ENCODE data around the gene UBE2U. TPM values are rescaled to one million over a fixed set of nuclear protein-coding genes. Genes with fewer than 3 reads are reported as not detected.

The UBE2U gene
- total RNA-seq, 1 experiment from 2014 or later = not detected

- intact Hi-C loops (cut with micrococcal nuclease; ENCODE audit: unreplicated experiment) = no loop called here
- no peak for TF ChIP-seq CTCF (IDR thresholded peaks at IDR 0.05; ENCODE audit: unreplicated experiment)
- Mint-ChIP-seq H3K4me1 (ENCODE audit: low read depth, unreplicated experiment) (peaks cover 8% of the 10 kb centered on the region), H3K36me3 (ENCODE audit: insufficient read depth, unreplicated experiment) (no peaks in the 10 kb centered on the region), H3K4me3 (ENCODE audit: low read depth, unreplicated experiment) (no peak overlapping the region), H3K9me3 (ENCODE audit: low read depth, unreplicated experiment) (no peaks in the 10 kb centered on the region), H3K27ac (ENCODE audit: unreplicated experiment) (no peak overlapping the region), H3K27me3 (ENCODE audit: unreplicated experiment) (no peaks in the 10 kb centered on the region)
- no peak for DNase-seq
- CTCF ChIA-PET = no interaction called here
- no TSS peak for BruUV-seq (replicated peaks)
Measured at GRCh38 chr1:64162804-64163203, 40.6 kb upstream of the UBE2U start.

- H3K27me3 Mint-ChIP-seq (ENCODE audit: unreplicated experiment) = no peaks in the 10 kb centered on the region
- no peak for TF ChIP-seq CTCF (IDR thresholded peaks at IDR 0.05; ENCODE audit: unreplicated experiment)
- CTCF ChIA-PET = interaction anchor here (1.0 kb wide), 1 partner anchor 80 kb away, joined by 4 read pairs; no protein-coding TSS in a partner anchor
- no peaks in the 10 kb centered on the region for H3K36me3 Mint-ChIP-seq (ENCODE audit: insufficient read depth, unreplicated experiment)
- no peak for DNase-seq
- intact Hi-C loops (cut with micrococcal nuclease; ENCODE audit: unreplicated experiment) = no loop called here
- H3K27ac Mint-ChIP-seq (ENCODE audit: unreplicated experiment) = peak overlapping the region; percentile 1
- H3K9me3 Mint-ChIP-seq (ENCODE audit: low read depth, unreplicated experiment) = no peaks in the 10 kb centered on the region
- BruUV-seq (replicated peaks) = no TSS peak
- H3K4me1 Mint-ChIP-seq (ENCODE audit: low read depth, unreplicated experiment) = peaks cover 8% of the 10 kb centered on the region
- H3K4me3 Mint-ChIP-seq (ENCODE audit: low read depth, unreplicated experiment) = no peak overlapping the region
Measured at GRCh38 chr1:64163431-64163830, 40.0 kb upstream of the UBE2U start.

GRCh38 chr1:64163970-64164369 lies 39.5 kb upstream of the UBE2U start:
- H3K36me3 Mint-ChIP-seq (ENCODE audit: insufficient read depth, unreplicated experiment) = peaks cover under 1% of the 10 kb centered on the region
- CTCF ChIA-PET = interaction anchor here (0.8 to 1.0 kb wide), 2 partner anchors 79 to 243 kb away, joined by 4 read pairs; no protein-coding TSS in a partner anchor
- peaks cover 8% of the 10 kb centered on the region for H3K4me1 Mint-ChIP-seq (ENCODE audit: low read depth, unreplicated experiment)
- peak; percentile 32 for TF ChIP-seq CTCF (IDR thresholded peaks at IDR 0.05; ENCODE audit: unreplicated experiment)
- no peak overlapping the region for H3K4me3 Mint-ChIP-seq (ENCODE audit: low read depth, unreplicated experiment)
- intact Hi-C loops (cut with micrococcal nuclease; ENCODE audit: unreplicated experiment) = no loop called here
- no peak for DNase-seq
- peaks cover under 1% of the 10 kb centered on the region for H3K9me3 Mint-ChIP-seq (ENCODE audit: low read depth, unreplicated experiment)
- H3K27ac Mint-ChIP-seq (ENCODE audit: unreplicated experiment) = peak overlapping the region; percentile 1
- no peaks in the 10 kb centered on the region for H3K27me3 Mint-ChIP-seq (ENCODE audit: unreplicated experiment)
- BruUV-seq (replicated peaks) = no TSS peak

- BruUV-seq (replicated peaks) = no TSS peak
Measured at GRCh38 chr1:64166629-64167028, 36.8 kb upstream of the UBE2U start.

More at GRCh38 chr1:64166629-64167028, 36.8 kb upstream of the UBE2U start:
- DNase-seq = no peak
- Mint-ChIP-seq H3K27ac (ENCODE audit: unreplicated experiment) (no peak overlapping the region), H3K27me3 (ENCODE audit: unreplicated experiment) (no peaks in the 10 kb centered on the region), H3K4me1 (ENCODE audit: low read depth, unreplicated experiment) (peaks cover 28% of the 10 kb centered on the region), H3K36me3 (ENCODE audit: insufficient read depth, unreplicated experiment) (peaks cover 20% of the 10 kb centered on the region), H3K9me3 (ENCODE audit: low read depth, unreplicated experiment) (peaks cover 7% of the 10 kb centered on the region), H3K4me3 (ENCODE audit: low read depth, unreplicated experiment) (no peak overlapping the region)
- CTCF ChIA-PET = interaction anchor here (0.6 kb wide), 1 partner anchor 509 kb away, joined by 3 read pairs; no protein-coding TSS in a partner anchor
- TF ChIP-seq CTCF (IDR thresholded peaks at IDR 0.05; ENCODE audit: unreplicated experiment) = no peak
- intact Hi-C loops (cut with micrococcal nuclease; ENCODE audit: unreplicated experiment) = no loop called here

All from Calu3 (cell line).